IPS DF 6.9 (cell line): Measurements from ENCODE around the gene S1PR3.
"Not testable (repeated sequence)": the region's sequence is repeated elsewhere in the genome, so short reads cannot be mapped to it uniquely, and the experiment has no call there.

Experiments used
- DNase-seq: peaks from one replicate; pipeline ENCODE4 v3.0.0-alpha.2; 2013; ENCODE audit warnings: low read depth, low spot score
- H3K27ac ChIP-seq: one replicate; pipeline ENCODE4 v1.5.1; 2013; ENCODE audit warnings: low read length, control low read depth
- H3K27me3 ChIP-seq: 2 replicates; pipeline ENCODE4 v1.6.1; 2013; ENCODE audit warnings: mild to moderate bottlenecking, low read length; ENCODE audit not compliant: control insufficient read depth, insufficient read depth
- H3K36me3 ChIP-seq: 2 replicates; pipeline ENCODE4 v1.6.1; 2013; ENCODE audit warnings: low read length; ENCODE audit not compliant: control insufficient read depth, insufficient read depth
- H3K4me1 ChIP-seq: 2 replicates; pipeline ENCODE4 v1.6.1; 2013; ENCODE audit warnings: low read length; ENCODE audit not compliant: control insufficient read depth, insufficient read depth
- H3K4me3 ChIP-seq: 2 replicates; pipeline ENCODE4 v1.5.1; 2013; ENCODE audit warnings: mild to moderate bottlenecking, low read length
- H3K9me3 ChIP-seq: 2 replicates; pipeline ENCODE4 v1.6.1; 2013; ENCODE audit warnings: low read length, inconsistent platforms; ENCODE audit not compliant: control insufficient read depth, insufficient read depth
- WGBS: extraction: QIAGEN DNeasy Blood & Tissue Kit; methylation state at CpG from one replicate; pipeline ENCODE4 v1.1.7; 2013; ENCODE audit warnings: mixed read lengths, missing lambda C conversion rate; ENCODE audit not compliant: insufficient read length, insufficient coverage; 5-methylcytosine and 5-hydroxymethylcytosine counted together

The S1PR3 gene

DNA sequence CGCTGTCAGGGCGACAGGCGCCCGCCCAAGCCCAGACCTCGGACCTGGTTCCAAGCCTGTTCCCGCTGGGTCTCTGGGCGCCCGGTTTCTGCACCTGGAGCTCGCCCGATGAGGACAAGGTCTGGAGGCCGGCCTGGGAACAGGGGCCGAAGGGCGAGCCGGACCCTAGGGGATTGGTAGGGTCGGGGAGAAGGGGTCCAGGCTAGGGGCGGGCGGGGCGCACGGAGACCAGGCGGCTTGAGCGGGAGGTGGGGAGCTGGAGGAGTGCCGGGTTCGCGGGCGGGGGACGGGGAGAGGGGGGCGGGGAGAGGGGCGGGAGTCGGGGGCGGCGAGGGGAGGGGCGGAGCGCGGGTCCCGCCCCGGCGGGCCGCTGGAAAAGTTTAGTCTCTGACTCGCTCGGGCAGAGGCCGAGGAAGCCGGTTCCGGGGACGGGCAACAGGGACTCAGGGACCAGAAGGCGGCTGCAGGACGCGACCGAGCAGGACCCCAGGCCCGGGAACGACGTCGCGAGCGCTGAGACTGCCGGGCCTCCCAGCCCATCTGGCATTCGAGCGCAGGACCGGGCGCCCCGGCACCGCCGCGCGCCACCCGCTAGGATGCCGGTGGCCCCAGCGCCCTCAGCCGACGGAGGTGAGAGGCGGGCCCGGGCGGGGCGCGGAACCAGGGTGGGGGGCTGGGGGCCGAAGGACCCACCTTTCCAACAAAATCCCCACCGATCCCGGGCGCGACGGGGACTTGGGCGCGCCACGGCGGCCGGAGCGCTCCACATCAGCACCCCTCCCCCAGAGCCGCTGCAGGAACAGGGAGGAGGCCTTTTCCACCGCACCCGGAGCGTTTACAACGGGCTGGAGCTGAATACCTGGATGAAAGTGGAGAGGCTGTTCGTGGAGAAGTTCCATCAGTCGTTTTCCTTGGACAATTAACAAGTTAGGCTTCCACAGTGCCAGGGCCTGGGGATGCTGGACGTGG is at the start of gene S1PR3:
TSS of gene S1PR3 (plus strand) at position 403 of the 969 bp plus-strand sequence. CDS start 9,733 bp downstream, outside the sequence.
- Histone ChIP-seq H3K4me1 (peaks cover 2% of the 10 kb centered on the region; the same call in 1 of the 2 replicates), H3K36me3 (no peaks in the 10 kb centered on the region), H3K27ac (no peak within 1 kb of the TSS), H3K4me3 (peak within 1 kb of the TSS; percentile 83), H3K9me3 (no peaks in the 10 kb centered on the region), H3K27me3 (no peaks in the 10 kb centered on the region)
- no CpG with 5 or more reads among the region's 94 CpGs for WGBS
- no peak for DNase-seq

DNA sequence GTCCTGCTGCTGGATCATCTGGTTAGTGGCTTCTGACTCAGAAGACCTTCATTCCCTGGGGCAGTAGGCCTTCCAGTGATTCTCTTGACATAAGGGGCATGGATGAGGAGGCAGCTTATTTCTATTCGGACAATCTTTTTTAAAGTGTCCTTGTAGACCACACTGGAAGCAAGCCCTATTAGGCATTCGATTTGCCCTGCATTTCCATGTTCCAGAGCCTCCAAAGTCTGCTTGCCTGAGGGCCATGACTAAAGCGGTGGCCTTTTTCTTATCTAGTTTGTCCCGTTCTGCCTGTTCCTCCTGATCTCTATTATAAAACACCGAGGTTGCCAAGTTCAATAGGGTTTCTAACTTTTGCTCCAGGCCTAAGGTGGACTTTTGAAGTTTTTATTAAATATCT is 49.7 kb upstream of the S1PR3 start:
- no CpG with 5 or more reads among the region's 5 CpGs for WGBS
- not testable (repeated sequence) for H3K4me3 ChIP-seq, DNase-seq, H3K4me1 ChIP-seq, H3K27ac ChIP-seq, H3K27me3 ChIP-seq, H3K9me3 ChIP-seq, H3K36me3 ChIP-seq

DNA sequence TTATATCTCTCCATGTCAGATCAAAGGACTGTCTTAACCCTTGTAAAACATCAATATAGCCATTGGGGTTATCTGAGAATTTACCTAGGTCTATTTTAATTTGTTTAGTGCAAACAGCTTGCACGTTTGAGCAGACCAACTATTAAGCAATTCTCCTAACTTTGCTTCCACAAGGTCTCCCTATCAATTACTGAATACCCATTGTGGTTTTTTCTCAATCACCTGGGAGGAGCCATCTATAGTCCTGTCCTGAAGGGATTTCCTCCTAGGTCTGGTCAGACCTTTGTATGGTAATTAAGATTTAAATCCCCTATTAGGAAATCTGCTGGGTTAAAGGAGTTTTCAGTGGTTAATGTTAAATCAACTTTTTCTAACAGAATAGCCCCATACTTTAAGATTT is 48.9 kb upstream of the S1PR3 start:
- no CpG with 5 or more reads among the region's 1 CpG for WGBS
- Histone ChIP-seq H3K4me1 (no peaks in the 10 kb centered on the region), H3K4me3 (no peak overlapping the region), H3K9me3 (no peaks in the 10 kb centered on the region), H3K27me3 (no peaks in the 10 kb centered on the region), H3K36me3 (no peaks in the 10 kb centered on the region), H3K27ac (no peak overlapping the region)
- no peak for DNase-seq

DNA sequence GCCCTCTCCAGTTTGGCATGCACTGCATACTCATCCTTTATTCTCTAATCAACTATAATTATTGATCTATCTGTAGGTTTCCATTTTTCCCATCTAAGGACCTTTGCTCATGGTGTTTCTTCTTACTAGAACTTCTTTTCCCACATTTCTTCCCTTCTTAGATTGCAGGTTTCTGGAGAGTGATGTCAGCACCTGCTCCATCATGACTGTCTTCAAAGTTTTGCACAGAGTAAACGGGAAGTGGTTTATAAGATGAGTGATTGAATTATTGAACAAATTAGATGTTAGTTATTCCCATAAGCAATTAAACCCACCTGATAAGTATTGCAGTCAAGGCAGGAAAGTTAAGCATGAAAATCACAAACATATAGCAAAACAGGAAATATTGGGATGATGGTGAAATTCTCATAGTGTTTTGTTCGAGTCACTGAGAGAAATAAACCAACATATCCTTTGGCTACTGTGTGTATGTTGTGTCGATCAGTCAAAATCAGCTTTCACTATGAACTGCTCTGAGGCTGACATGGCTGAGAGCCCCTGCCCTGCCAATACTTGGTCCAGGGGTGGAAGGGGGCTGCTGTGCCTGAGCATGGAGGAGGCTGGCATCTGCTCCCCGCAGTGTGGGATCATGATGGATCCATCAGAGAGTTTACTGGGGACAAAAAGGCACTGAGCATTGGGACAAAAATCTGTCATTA is 45.5 kb upstream of the S1PR3 start:
- Histone ChIP-seq H3K4me1 (no peaks in the 10 kb centered on the region), H3K9me3 (no peaks in the 10 kb centered on the region), H3K27me3 (no peaks in the 10 kb centered on the region), H3K27ac (no peak overlapping the region), H3K4me3 (no peak overlapping the region), H3K36me3 (no peaks in the 10 kb centered on the region)
- no CpG with 5 or more reads among the region's 4 CpGs for WGBS
- no peak for DNase-seq

DNA sequence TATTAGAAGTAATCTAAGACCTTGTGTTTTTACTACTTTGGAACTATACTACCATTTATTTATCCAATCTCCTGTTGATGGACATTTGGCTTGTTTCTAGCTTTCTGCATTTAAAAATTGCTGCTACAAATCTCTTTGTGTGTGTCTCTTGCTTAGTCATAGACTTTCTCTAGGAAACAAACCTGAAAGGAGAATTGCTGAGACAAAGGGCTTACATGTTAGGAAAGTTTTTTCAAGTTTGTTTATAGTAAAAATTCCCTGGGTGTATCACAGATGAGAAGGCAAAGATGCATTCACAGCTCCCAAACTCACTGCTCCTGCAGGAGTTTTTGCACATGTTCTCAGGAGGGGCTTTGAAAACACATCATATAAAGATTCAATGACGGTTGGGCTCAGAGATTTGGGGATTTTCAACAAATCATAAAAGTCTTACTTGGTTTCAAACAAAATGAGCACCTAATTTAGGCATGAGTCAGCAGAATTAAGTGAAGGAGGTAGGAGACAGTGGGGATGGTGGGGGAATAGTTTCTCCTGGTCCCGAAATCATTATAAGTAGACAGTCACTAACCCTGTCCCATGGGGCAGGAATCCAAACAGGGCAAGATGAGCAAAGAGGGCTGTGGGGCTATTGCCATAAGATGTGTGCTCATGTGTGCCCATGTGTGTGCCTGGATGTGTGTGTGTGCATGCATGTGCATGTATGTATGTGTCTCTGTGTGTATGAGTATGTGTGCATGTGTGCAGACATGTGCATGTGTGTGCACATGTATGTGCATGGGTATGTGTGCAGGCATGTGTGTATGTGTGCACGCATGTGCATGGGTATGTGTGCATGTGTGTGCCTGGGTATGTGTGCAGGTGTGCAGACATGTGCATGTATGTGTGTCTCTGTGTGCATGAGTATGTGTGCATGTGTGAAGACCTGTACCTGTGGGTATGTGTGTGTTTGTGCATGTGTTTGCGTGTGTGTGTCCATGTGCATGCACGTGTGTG is 43.4 kb upstream of the S1PR3 start:
- H3K4me3 ChIP-seq = no peak overlapping the region
- H3K9me3 ChIP-seq = no peaks in the 10 kb centered on the region
- H3K36me3 ChIP-seq = no peaks in the 10 kb centered on the region
- no peak for DNase-seq
- no peaks in the 10 kb centered on the region for H3K27me3 ChIP-seq
- WGBS = no CpG with 5 or more reads among the region's 5 CpGs
- no peak overlapping the region for H3K27ac ChIP-seq
- H3K4me1 ChIP-seq = no peaks in the 10 kb centered on the region

DNA sequence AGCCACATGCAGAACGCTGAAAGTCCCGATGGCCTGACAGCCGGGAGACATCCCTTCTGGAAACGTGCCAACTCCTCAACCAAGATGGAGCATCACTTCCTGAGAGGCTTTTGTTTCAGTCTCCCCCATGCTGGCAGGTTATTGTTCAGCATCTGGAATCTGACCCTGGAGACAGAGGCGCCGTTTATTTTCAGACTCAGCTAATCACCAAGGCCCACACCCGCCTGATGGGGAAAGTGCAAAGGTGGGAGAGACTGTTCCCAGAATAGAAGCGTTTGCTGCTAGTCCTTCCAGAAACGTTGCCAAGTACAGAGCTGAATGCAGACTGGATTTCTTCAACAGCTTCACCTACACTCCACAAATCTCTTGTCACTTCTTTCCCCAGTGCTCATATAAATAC is 41.8 kb upstream of the S1PR3 start:
- Histone ChIP-seq H3K4me1 (no peaks in the 10 kb centered on the region), H3K4me3 (no peak overlapping the region), H3K9me3 (no peaks in the 10 kb centered on the region), H3K27ac (no peak overlapping the region), H3K36me3 (no peaks in the 10 kb centered on the region), H3K27me3 (no peaks in the 10 kb centered on the region)
- DNase-seq = no peak
- no CpG with 5 or more reads among the region's 9 CpGs for WGBS

DNA sequence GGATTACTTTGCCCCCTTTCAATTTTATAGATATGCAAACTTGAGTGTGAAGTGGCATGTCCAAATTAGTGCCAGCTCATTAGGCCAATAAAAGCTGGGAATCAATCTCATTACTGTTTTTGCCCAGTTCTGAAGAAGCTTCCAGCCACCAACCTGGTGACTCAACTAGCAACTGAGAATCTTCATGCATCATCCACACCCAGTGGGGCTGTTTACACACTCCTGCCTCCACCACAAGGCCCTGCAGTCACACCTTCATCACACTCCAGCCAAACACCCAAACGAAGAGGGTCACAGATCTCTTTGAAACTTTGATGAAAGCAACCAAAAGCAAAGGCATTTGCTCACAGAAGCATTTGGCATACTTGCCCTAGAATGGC is 41.3 kb upstream of the S1PR3 start:
- no peaks in the 10 kb centered on the region for H3K9me3 ChIP-seq
- H3K4me1 ChIP-seq = no peaks in the 10 kb centered on the region
- no peaks in the 10 kb centered on the region for H3K27me3 ChIP-seq
- DNase-seq = no peak
- H3K27ac ChIP-seq = no peak overlapping the region
- H3K4me3 ChIP-seq = no peak overlapping the region
- no CpG with 5 or more reads among the region's 1 CpG for WGBS
- H3K36me3 ChIP-seq = no peaks in the 10 kb centered on the region

DNA sequence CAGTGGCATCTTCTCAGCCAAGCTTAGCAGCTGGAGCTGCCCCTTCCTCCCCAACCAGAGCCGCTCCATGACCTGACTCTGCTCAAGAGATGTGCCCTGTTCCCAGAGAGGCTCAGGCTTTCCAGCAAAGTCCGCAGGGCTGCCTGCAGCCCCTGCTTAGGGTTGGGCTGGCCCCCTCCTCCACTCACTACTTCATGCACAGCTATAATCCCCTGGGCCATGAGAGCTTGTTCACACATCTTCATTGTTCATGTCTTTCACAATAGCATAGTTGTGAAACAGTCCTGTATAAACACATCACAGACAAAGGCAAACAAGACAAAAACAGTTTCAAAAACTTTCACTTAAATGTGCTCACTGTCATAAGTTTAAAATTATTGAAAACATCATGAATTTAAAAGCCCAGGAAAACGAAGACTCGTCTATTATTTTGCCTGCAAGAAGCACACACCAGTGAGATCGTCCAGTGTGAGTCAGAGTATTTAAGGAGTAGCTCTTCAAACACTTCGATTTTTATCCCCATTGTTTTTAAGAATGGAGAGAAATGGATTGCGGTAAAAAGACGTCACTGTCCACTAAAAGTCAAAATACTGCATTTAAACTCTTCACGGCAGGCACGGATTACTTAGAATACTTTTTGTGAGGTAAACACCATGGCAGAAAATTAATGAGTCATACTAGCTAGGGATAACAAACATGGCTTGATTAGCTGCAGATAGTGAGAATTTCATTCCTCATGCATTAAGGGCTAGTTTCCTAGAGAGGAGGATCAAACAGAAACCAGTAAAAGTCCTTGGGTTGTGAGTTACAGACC is 40.7 kb upstream of the S1PR3 start:
- no peaks in the 10 kb centered on the region for H3K27me3 ChIP-seq
- no peak for DNase-seq
- no peaks in the 10 kb centered on the region for H3K36me3 ChIP-seq
- WGBS = no CpG with 5 or more reads among the region's 10 CpGs
- H3K4me3 ChIP-seq = no peak overlapping the region
- H3K4me1 ChIP-seq = no peaks in the 10 kb centered on the region
- no peaks in the 10 kb centered on the region for H3K9me3 ChIP-seq
- no peak overlapping the region for H3K27ac ChIP-seq

DNA sequence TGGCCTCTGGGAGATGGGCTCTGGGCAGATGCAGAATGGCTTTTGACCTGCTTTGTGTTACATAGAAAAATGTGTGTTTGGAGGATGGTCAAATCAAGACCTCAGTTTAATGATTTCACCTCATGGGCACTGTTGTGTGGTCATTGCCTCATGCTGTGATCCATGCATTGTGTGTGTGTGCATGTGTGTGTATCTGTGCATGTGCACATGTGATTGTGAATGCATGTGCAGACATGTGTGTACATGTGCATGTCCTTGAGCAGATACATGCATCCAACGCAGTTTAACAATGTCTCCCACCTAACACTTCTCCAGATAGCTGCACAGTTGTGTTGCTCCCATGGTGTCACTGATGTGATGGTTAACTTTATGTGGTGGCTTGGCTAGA is 40.1 kb upstream of the S1PR3 start:
- H3K36me3 ChIP-seq = no peaks in the 10 kb centered on the region
- H3K27me3 ChIP-seq = no peaks in the 10 kb centered on the region
- no peak overlapping the region for H3K27ac ChIP-seq
- WGBS = no CpG with 5 or more reads among the region's 1 CpG
- H3K4me1 ChIP-seq = no peaks in the 10 kb centered on the region
- H3K9me3 ChIP-seq = no peaks in the 10 kb centered on the region
- H3K4me3 ChIP-seq = no peak overlapping the region
- no peak for DNase-seq
